KMS-11 (cell line): ENCODE results near the gene TRMT112.

Experiments
- H2AFZ ChIP-seq: fragments of 200-600 bp; sonication (generic); 2 replicates; pipeline ENCODE4 v1.6.1; 2016; ENCODE audit warnings: antibody characterized with exemption, mixed run types, low read depth
- H3K27ac ChIP-seq: fragments of 200-600 bp; sonication (generic); 2 replicates; pipeline ENCODE4 v1.6.1; 2016; ENCODE audit warnings: mild to moderate bottlenecking, mixed run types
- H3K27me3 ChIP-seq: fragments of 200-600 bp; sonication (generic); 2 replicates; pipeline ENCODE4 v1.6.1; 2017; ENCODE audit warnings: mild to moderate bottlenecking, low read depth, mixed run types, moderate library complexity; ENCODE audit not compliant: insufficient read depth
- H3K36me3 ChIP-seq: fragments of 200-600 bp; sonication (generic); 2 replicates; pipeline ENCODE4 v1.6.1; 2017; ENCODE audit warnings: mild to moderate bottlenecking, mixed run types; ENCODE audit not compliant: insufficient read depth
- H3K4me1 ChIP-seq: fragments of 200-600 bp; sonication (generic); 2 replicates; pipeline ENCODE4 v1.6.1; 2016; ENCODE audit warnings: mild to moderate bottlenecking, low read depth, mixed run types; ENCODE audit not compliant: poor library complexity, severe bottlenecking
- H3K4me2 ChIP-seq: fragments of 200-600 bp; sonication (generic); 2 replicates; pipeline ENCODE4 v1.7.0; 2016; ENCODE audit warnings: mild to moderate bottlenecking, mixed run types
- H3K4me3 ChIP-seq: fragments of 200-600 bp; sonication (generic); IDR thresholded peaks from 2 replicates; pipeline ENCODE4 v1.6.1; 2017; ENCODE audit warnings: low read depth, low read length, mixed read lengths; ENCODE audit not compliant: insufficient read depth
- H3K79me2 ChIP-seq: fragments of 200-600 bp; sonication (generic); 2 replicates; pipeline ENCODE4 v1.6.1; 2016; ENCODE audit warnings: low read depth, mixed run types; ENCODE audit not compliant: insufficient read depth
- H3K9ac ChIP-seq: fragments of 200-600 bp; sonication (generic); 2 replicates; pipeline ENCODE4 v1.6.1; 2016; ENCODE audit warnings: mild to moderate bottlenecking, mixed run types
- H4K20me1 ChIP-seq: fragments of 200-600 bp; sonication (generic); 2 replicates; pipeline ENCODE4 v1.6.1; 2016; ENCODE audit warnings: mild to moderate bottlenecking, mixed run types; ENCODE audit not compliant: insufficient read depth
- CTCF ChIP-seq: fragments of 200-600 bp; sonication (generic); conservative IDR thresholded peaks from 2 replicates; pipeline ENCODE4 v1.6.1; 2017; ENCODE audit warnings: low read depth, mild to moderate bottlenecking, antibody characterized with exemption, low read length, moderate library complexity, mixed read lengths

TRMT112 gene

GRCh38 chr11:64343767-64344559 lies 26.6 kb upstream of the TRMT112 start:
- no peaks in the 10 kb centered on the region for H3K79me2 ChIP-seq
- peaks cover 27% of the 10 kb centered on the region for H3K4me1 ChIP-seq
- no peaks in the 10 kb centered on the region for H3K27me3 ChIP-seq
- H4K20me1 ChIP-seq: no peaks in the 10 kb centered on the region
- TF ChIP-seq CTCF: no peak
- H3K36me3 ChIP-seq: no peaks in the 10 kb centered on the region
- H3K27ac ChIP-seq: no peak overlapping the region
- H3K4me3 ChIP-seq: no peak overlapping the region
- no peak overlapping the region for H2AFZ ChIP-seq
- no peak overlapping the region for H3K9ac ChIP-seq
- H3K4me2 ChIP-seq: no peak overlapping the region

- H2AFZ ChIP-seq: no peak overlapping the region
- no peaks in the 10 kb centered on the region for H3K79me2 ChIP-seq
- no peak overlapping the region for H3K27ac ChIP-seq
- H3K4me1 ChIP-seq: peaks cover 29% of the 10 kb centered on the region
- no peak overlapping the region for H3K4me3 ChIP-seq
- H3K36me3 ChIP-seq: no peaks in the 10 kb centered on the region
- H3K4me2 ChIP-seq: no peak overlapping the region
- H3K9ac ChIP-seq: no peak overlapping the region
- no peaks in the 10 kb centered on the region for H4K20me1 ChIP-seq
- TF ChIP-seq CTCF: no peak
- no peaks in the 10 kb centered on the region for H3K27me3 ChIP-seq
Measured at GRCh38 chr11:64342869-64343745, 25.7 kb upstream of the TRMT112 start.

GRCh38 chr11:64341851-64342791 lies 24.8 kb upstream of the TRMT112 start:
- no peak overlapping the region for H3K4me3 ChIP-seq
- no peaks in the 10 kb centered on the region for H3K27me3 ChIP-seq
- peak; percentile 41 for TF ChIP-seq CTCF
- no peaks in the 10 kb centered on the region for H3K36me3 ChIP-seq
- H3K4me1 ChIP-seq: peaks cover 29% of the 10 kb centered on the region
- no peaks in the 10 kb centered on the region for H4K20me1 ChIP-seq
- no peak overlapping the region for H2AFZ ChIP-seq
- H3K79me2 ChIP-seq: no peaks in the 10 kb centered on the region
- H3K9ac ChIP-seq: no peak overlapping the region
- peak overlapping the region; percentile 39; the same call in 1 of the 2 replicates for H3K4me2 ChIP-seq
- H3K27ac ChIP-seq: no peak overlapping the region

GRCh38 chr11:64341429-64341828 lies 24.1 kb upstream of the TRMT112 start:
- Histone ChIP-seq H4K20me1 (no peaks in the 10 kb centered on the region), H3K4me3 (no peak overlapping the region), H3K9ac (no peak overlapping the region), H3K36me3 (no peaks in the 10 kb centered on the region), H3K4me2 (no peak overlapping the region; the same call in 1 of the 2 replicates), H3K79me2 (no peaks in the 10 kb centered on the region), H3K27ac (no peak overlapping the region), H3K27me3 (no peaks in the 10 kb centered on the region), H2AFZ (no peak overlapping the region), H3K4me1 (peaks cover 31% of the 10 kb centered on the region)
- no peak for TF ChIP-seq CTCF
